Transverse colon (tissue), 4 donors: ENCODE measurements around the gene TAF11L3. TPM values are rescaled to one million over a fixed set of nuclear protein-coding genes. Genes with fewer than 3 reads are reported as not detected.
"Not testable (repeated sequence)": the region's sequence is repeated elsewhere in the genome, so short reads cannot be mapped to it uniquely, and the experiment has no call there.

Source experiments
- DNase-seq: peaks from one replicate; pipeline ENCODE4 v3.0.0-alpha.2; 2019
- H3K27ac ChIP-seq, 4 donors: fragments of 200-600 bp; sonication (generic); 2 replicates each; pipeline ENCODE4 v1.5.1; 2016 to 2018; ENCODE audit warnings: inconsistent platforms in 4 of 4
- H3K27me3 ChIP-seq: fragments of 200-600 bp; sonication (generic); 2 replicates; pipeline ENCODE4 v1.5.1; 2017; ENCODE audit warnings: inconsistent platforms
- H3K36me3 ChIP-seq, 4 donors: fragments of 200-600 bp; sonication (generic); 2 replicates each; pipeline ENCODE4 v1.5.1; 2017 to 2019; ENCODE audit warnings: inconsistent platforms in 4 of 4
- H3K4me1 ChIP-seq, 4 donors: fragments of 200-600 bp; sonication (generic); 2 replicates each; pipeline ENCODE4 v1.5.1; 2017 to 2020; ENCODE audit warnings: inconsistent platforms in 4 of 4
- H3K4me3 ChIP-seq, 4 donors: fragments of 200-600 bp; sonication (generic); 1 replicate in 1 of 4; 2 replicates in 3 of 4; pipeline versions ENCODE4 v1.5.1 to v1.6.1; 2017 to 2019; ENCODE audit warnings: inconsistent platforms in 4 of 4
- H3K9me3 ChIP-seq, 2 donors: fragments of 200-600 bp; sonication (generic); 2 replicates each; pipeline ENCODE4 v1.5.1; 2017 to 2019; ENCODE audit warnings: inconsistent platforms in 2 of 2
- CTCF ChIP-seq, 5 experiments: fragments of 200-600 bp in 3 of 5; fragments of 450-650 bp in 2 of 5; sonication (generic) in 3 of 5; IDR thresholded peaks; 1 replicate in 2 of 5; 2 replicates in 3 of 5; pipeline ENCODE4 v1.5.1; 2016 to 2017; ENCODE audit warnings: antibody characterized with exemption in 5 of 5, inconsistent platforms in 3 of 5, mild to moderate bottlenecking in 2 of 5, moderate library complexity in 1 of 5
- EP300 ChIP-seq: sonication (generic); formaldehyde crosslinking; IDR thresholded peaks from one replicate; pipeline ENCODE4 v1.6.1; 2017; ENCODE audit warnings: antibody characterized with exemption, low read depth
- POLR2A ChIP-seq: fragments of 450-650 bp; IDR thresholded peaks from one replicate; pipeline ENCODE4 v1.6.1; 2016; ENCODE audit warnings: antibody characterized with exemption, mild to moderate bottlenecking, moderate library complexity
- POLR2AphosphoS5 ChIP-seq, 3 donors: sonication (generic); formaldehyde crosslinking; IDR thresholded peaks; one replicate each; pipeline ENCODE4 v1.6.1; 2016; ENCODE audit warnings: antibody characterized with exemption in 3 of 3
- WGBS, 2 donors: methylation state at CpG; one replicate each; pipeline ENCODE4 v1.1.5; 2018; ENCODE audit warnings: low coverage in 1 of 2; 5-methylcytosine and 5-hydroxymethylcytosine counted together
- in situ Hi-C, 4 donors: fragments of 200-750 bp; cut with MboI; loops; one replicate each; pipeline versions ENCODE4 v1.15.0 to v1.15.1; 2017; ENCODE audit warnings: low sequenced_read_pairs in 3 of 4, low pct_ligation_motif_present in 1 of 4, low pct_unique_long_range_greater_than_20kb in 1 of 4
- intact Hi-C: fragments of 100-400 bp; cut with DNase I; formaldehyde crosslinking; loops from one replicate; pipeline ENCODE4 v1.15.1; 2023; ENCODE audit warnings: low total_unique reads
- total RNA-seq, 4 donors: library from RNA; depleted of rRNA; stranded (reverse); fragments of >200 nt; gene quantifications; one replicate each; pipeline ENCODE4 v1.1.0, GENCODE V29; 2016

The TAF11L3 gene
- total RNA-seq, result not detected

- H3K4me1 ChIP-seq, H3K36me3 ChIP-seq, intact Hi-C loops, DNase-seq, H3K27ac ChIP-seq, H3K27me3 ChIP-seq, H3K4me3 ChIP-seq, in situ Hi-C loops, H3K9me3 ChIP-seq: not testable (repeated sequence)
- WGBS, 2 donors, result no CpG with 5 or more reads among the region's 15 CpGs
These were observed at the start of gene TAF11L3 for GRCh38 chr5:17518067-17518466. TSS of gene TAF11L3 (plus strand) at chr5:17518367.

- intact Hi-C loops, result no loop called here
- Histone ChIP-seq H3K27ac (no peak overlapping the region), H3K36me3 (no peaks in the 10 kb centered on the region), H3K27me3 (no peaks in the 10 kb centered on the region), H3K4me1 (no peaks in the 10 kb centered on the region), H3K4me3 (no peak overlapping the region), H3K9me3 (no peaks in the 10 kb centered on the region)
- TF ChIP-seq CTCF (IDR thresholded peaks at IDR 0.05) (no peak), POLR2AphosphoS5 (IDR thresholded peaks at IDR 0.05) (no peak), POLR2A (no peak), EP300 (no peak)
- no peak for DNase-seq
- in situ Hi-C loops, result no loop called here
These were observed 48.1 kb upstream of the TAF11L3 start for GRCh38 chr5:17470064-17470463.

GRCh38 chr5:17475064-17475463 lies 43.1 kb upstream of the TAF11L3 start:
- H3K4me1 ChIP-seq, DNase-seq, H3K27ac ChIP-seq, H3K27me3 ChIP-seq, in situ Hi-C loops, H3K36me3 ChIP-seq, H3K4me3 ChIP-seq, intact Hi-C loops, H3K9me3 ChIP-seq: not testable (repeated sequence)

GRCh38 chr5:17477043-17477442 lies 41.1 kb upstream of the TAF11L3 start:
- in situ Hi-C loops (no loop called here), intact Hi-C loops (no loop called here)
- Histone ChIP-seq H3K9me3 (no peaks in the 10 kb centered on the region), H3K4me1 (no peaks in the 10 kb centered on the region), H3K27me3 (no peaks in the 10 kb centered on the region), H3K36me3 (no peaks in the 10 kb centered on the region), H3K27ac (no peak overlapping the region), H3K4me3 (no peak overlapping the region)
- no peak for TF ChIP-seq EP300
- no peak for TF ChIP-seq POLR2AphosphoS5 (IDR thresholded peaks at IDR 0.05)
- TF ChIP-seq CTCF (IDR thresholded peaks at IDR 0.05), result no peak
- no peak for DNase-seq
- WGBS, 2 donors, result 77 to 83% methylated on average over 3 of the region's 3 CpGs

GRCh38 chr5:17477573-17478265 lies 40.4 kb upstream of the TAF11L3 start:
- Histone ChIP-seq H3K27me3 (no peaks in the 10 kb centered on the region), H3K4me3 (no peak overlapping the region), H3K4me1 (no peaks in the 10 kb centered on the region), H3K36me3 (no peaks in the 10 kb centered on the region), H3K9me3 (no peaks in the 10 kb centered on the region), H3K27ac (no peak overlapping the region)
- TF ChIP-seq EP300 (no peak), CTCF (IDR thresholded peaks at IDR 0.05) (no peak), POLR2A (no peak), POLR2AphosphoS5 (IDR thresholded peaks at IDR 0.05) (no peak)
- in situ Hi-C loops (no loop called here), intact Hi-C loops (no loop called here)
- 64 to 79% methylated on average over 5 to 7 of the region's 7 CpGs for WGBS, 2 donors
- no peak for DNase-seq
